Measurements from ENCODE around the gene ACTR3C.
"Not testable (repeated sequence)": the region's sequence is repeated elsewhere in the genome, so short reads cannot be mapped to it uniquely, and the experiment has no call there.

Gene ACTR3C

GRCh38 chr7:150287815-150288214 lies 35.5 kb downstream of the ACTR3C start:
- H3K9me3 ChIP-seq (ENCODE audit: control insufficient read depth, low read length); H3K27me3 ChIP-seq (replicated peaks; ENCODE audit: control insufficient read depth, insufficient read depth, low read length, poor library complexity, severe bottlenecking); H3K36me3 ChIP-seq (ENCODE audit: control insufficient read depth, insufficient read depth, low read length); H3K4me3 ChIP-seq (ENCODE audit: insufficient read depth, low read depth, low read length, poor library complexity, severe bottlenecking); H3K4me1 ChIP-seq (ENCODE audit: control insufficient read depth, insufficient read depth, low read length, poor library complexity, severe bottlenecking); H3K27ac ChIP-seq (ENCODE audit: insufficient read depth, low read length, poor library complexity, severe bottlenecking); DNase-seq: not testable (repeated sequence)

GRCh38 chr7:150285849-150286754 lies 37.2 kb downstream of the ACTR3C start:
- not testable (repeated sequence) for H3K27ac ChIP-seq (ENCODE audit: insufficient read depth, low read length, poor library complexity, severe bottlenecking); H3K27me3 ChIP-seq (replicated peaks; ENCODE audit: control insufficient read depth, insufficient read depth, low read length, poor library complexity, severe bottlenecking); H3K9me3 ChIP-seq (ENCODE audit: control insufficient read depth, low read length); H3K4me1 ChIP-seq (ENCODE audit: control insufficient read depth, insufficient read depth, low read length, poor library complexity, severe bottlenecking); H3K36me3 ChIP-seq (ENCODE audit: control insufficient read depth, insufficient read depth, low read length); H3K4me3 ChIP-seq (ENCODE audit: insufficient read depth, low read depth, low read length, poor library complexity, severe bottlenecking)
- DNase-seq: peak in 1 of 3 donors; percentile 4

- H3K27me3 ChIP-seq (replicated peaks; ENCODE audit: control insufficient read depth, insufficient read depth, low read length, poor library complexity, severe bottlenecking); DNase-seq; H3K4me1 ChIP-seq (ENCODE audit: control insufficient read depth, insufficient read depth, low read length, poor library complexity, severe bottlenecking); H3K4me3 ChIP-seq (ENCODE audit: insufficient read depth, low read depth, low read length, poor library complexity, severe bottlenecking); H3K36me3 ChIP-seq (ENCODE audit: control insufficient read depth, insufficient read depth, low read length); H3K27ac ChIP-seq (ENCODE audit: insufficient read depth, low read length, poor library complexity, severe bottlenecking); H3K9me3 ChIP-seq (ENCODE audit: control insufficient read depth, low read length): not testable (repeated sequence)
Observed at GRCh38 chr7:150283608-150284007, 39.7 kb downstream of the ACTR3C start.

GRCh38 chr7:150283111-150283510 lies 40.2 kb downstream of the ACTR3C start:
- H3K36me3 ChIP-seq (ENCODE audit: control insufficient read depth, insufficient read depth, low read length); H3K4me3 ChIP-seq (ENCODE audit: insufficient read depth, low read depth, low read length, poor library complexity, severe bottlenecking); H3K27me3 ChIP-seq (replicated peaks; ENCODE audit: control insufficient read depth, insufficient read depth, low read length, poor library complexity, severe bottlenecking); H3K4me1 ChIP-seq (ENCODE audit: control insufficient read depth, insufficient read depth, low read length, poor library complexity, severe bottlenecking); H3K9me3 ChIP-seq (ENCODE audit: control insufficient read depth, low read length); DNase-seq; H3K27ac ChIP-seq (ENCODE audit: insufficient read depth, low read length, poor library complexity, severe bottlenecking): not testable (repeated sequence)

GRCh38 chr7:150281681-150282403 lies 41.5 kb downstream of the ACTR3C start:
- H3K4me1 ChIP-seq (ENCODE audit: control insufficient read depth, insufficient read depth, low read length, poor library complexity, severe bottlenecking); H3K27ac ChIP-seq (ENCODE audit: insufficient read depth, low read length, poor library complexity, severe bottlenecking); DNase-seq; H3K36me3 ChIP-seq (ENCODE audit: control insufficient read depth, insufficient read depth, low read length); H3K9me3 ChIP-seq (ENCODE audit: control insufficient read depth, low read length); H3K27me3 ChIP-seq (replicated peaks; ENCODE audit: control insufficient read depth, insufficient read depth, low read length, poor library complexity, severe bottlenecking); H3K4me3 ChIP-seq (ENCODE audit: insufficient read depth, low read depth, low read length, poor library complexity, severe bottlenecking): not testable (repeated sequence)

- H3K27ac ChIP-seq (ENCODE audit: insufficient read depth, low read length, poor library complexity, severe bottlenecking); H3K4me1 ChIP-seq (ENCODE audit: control insufficient read depth, insufficient read depth, low read length, poor library complexity, severe bottlenecking); DNase-seq; H3K4me3 ChIP-seq (ENCODE audit: insufficient read depth, low read depth, low read length, poor library complexity, severe bottlenecking); H3K27me3 ChIP-seq (replicated peaks; ENCODE audit: control insufficient read depth, insufficient read depth, low read length, poor library complexity, severe bottlenecking); H3K9me3 ChIP-seq (ENCODE audit: control insufficient read depth, low read length); H3K36me3 ChIP-seq (ENCODE audit: control insufficient read depth, insufficient read depth, low read length): not testable (repeated sequence)
Observed at GRCh38 chr7:150278383-150278782, 45.0 kb downstream of the ACTR3C start.

GRCh38 chr7:150276132-150276695 lies 47.1 kb downstream of the ACTR3C start:
- peak in 2 of 3 donors; percentile 8 to 12 for DNase-seq

GRCh38 chr7:150271898-150272297 lies 51.4 kb downstream of the ACTR3C start:
- H3K4me1 ChIP-seq (ENCODE audit: control insufficient read depth, insufficient read depth, low read length, poor library complexity, severe bottlenecking); DNase-seq; H3K36me3 ChIP-seq (ENCODE audit: control insufficient read depth, insufficient read depth, low read length): not testable (repeated sequence)

More at GRCh38 chr7:150276132-150276695, 47.1 kb downstream of the ACTR3C start:
- H3K4me1 ChIP-seq (ENCODE audit: control insufficient read depth, insufficient read depth, low read length, poor library complexity, severe bottlenecking); H3K27me3 ChIP-seq (replicated peaks; ENCODE audit: control insufficient read depth, insufficient read depth, low read length, poor library complexity, severe bottlenecking); H3K27ac ChIP-seq (ENCODE audit: insufficient read depth, low read length, poor library complexity, severe bottlenecking); H3K4me3 ChIP-seq (ENCODE audit: insufficient read depth, low read depth, low read length, poor library complexity, severe bottlenecking); H3K36me3 ChIP-seq (ENCODE audit: control insufficient read depth, insufficient read depth, low read length); H3K9me3 ChIP-seq (ENCODE audit: control insufficient read depth, low read length): not testable (repeated sequence)

GRCh38 chr7:150270101-150270824 lies 53.1 kb downstream of the ACTR3C start:
- not testable (repeated sequence) for H3K36me3 ChIP-seq (ENCODE audit: control insufficient read depth, insufficient read depth, low read length); H3K27ac ChIP-seq (ENCODE audit: insufficient read depth, low read length, poor library complexity, severe bottlenecking); H3K27me3 ChIP-seq (replicated peaks; ENCODE audit: control insufficient read depth, insufficient read depth, low read length, poor library complexity, severe bottlenecking); H3K9me3 ChIP-seq (ENCODE audit: control insufficient read depth, low read length); H3K4me3 ChIP-seq (ENCODE audit: insufficient read depth, low read depth, low read length, poor library complexity, severe bottlenecking); H3K4me1 ChIP-seq (ENCODE audit: control insufficient read depth, insufficient read depth, low read length, poor library complexity, severe bottlenecking); DNase-seq

More at GRCh38 chr7:150271898-150272297, 51.4 kb downstream of the ACTR3C start:
- not testable (repeated sequence) for H3K9me3 ChIP-seq (ENCODE audit: control insufficient read depth, low read length); H3K27me3 ChIP-seq (replicated peaks; ENCODE audit: control insufficient read depth, insufficient read depth, low read length, poor library complexity, severe bottlenecking); H3K4me3 ChIP-seq (ENCODE audit: insufficient read depth, low read depth, low read length, poor library complexity, severe bottlenecking); H3K27ac ChIP-seq (ENCODE audit: insufficient read depth, low read length, poor library complexity, severe bottlenecking)
